SJCRH30 (cell line): ENCODE data around the gene GRAPL. TPM values are rescaled to one million over a fixed set of nuclear protein-coding genes. Genes with fewer than 3 reads are reported as not detected.
"Not testable (repeated sequence)": the region's sequence is repeated elsewhere in the genome, so short reads cannot be mapped to it uniquely, and the experiment has no call there.

Experiments
- DNase-seq, 2 experiments: peaks; one replicate each; pipeline ENCODE4 v3.0.0-alpha.2; 2015 to 2020
- H3K27ac ChIP-seq: fragments of 250-450 bp; sonication (Bioruptor Pico); 2 replicates; pipeline ENCODE4 v1.5.1; 2020; ENCODE audit warnings: mild to moderate bottlenecking, moderate library complexity
- H3K27me3 ChIP-seq: fragments of 250-450 bp; sonication (Bioruptor Pico); 2 replicates; pipeline ENCODE4 v1.5.1; 2020; ENCODE audit warnings: mild to moderate bottlenecking, moderate library complexity
- H3K36me3 ChIP-seq: fragments of 250-450 bp; sonication (Bioruptor Pico); 2 replicates; pipeline ENCODE4 v1.5.1; 2020; ENCODE audit warnings: mild to moderate bottlenecking, moderate library complexity
- H3K4me1 ChIP-seq: fragments of 250-450 bp; sonication (Bioruptor Pico); 2 replicates; pipeline ENCODE4 v1.5.1; 2020; ENCODE audit warnings: mild to moderate bottlenecking, moderate library complexity
- H3K4me3 ChIP-seq: fragments of 250-450 bp; sonication (Bioruptor Pico); 2 replicates; pipeline ENCODE4 v1.5.1; 2020; ENCODE audit warnings: mild to moderate bottlenecking, moderate library complexity
- H3K9me3 ChIP-seq: fragments of 250-450 bp; sonication (Bioruptor Pico); replicated peaks from 2 replicates; pipeline ENCODE4 v1.5.1; 2020; ENCODE audit warnings: mild to moderate bottlenecking, moderate library complexity
- total RNA-seq: library from RNA; depleted of rRNA; stranded (reverse); fragments of >200 nt; shearing (Covaris generic); gene quantifications from 2 replicates; pipeline ENCODE4 v1.2.3, GENCODE V29; 2014

GRAPL gene
- total RNA-seq, 1 experiment from 2014 or later, result 0.40 TPM

DNA sequence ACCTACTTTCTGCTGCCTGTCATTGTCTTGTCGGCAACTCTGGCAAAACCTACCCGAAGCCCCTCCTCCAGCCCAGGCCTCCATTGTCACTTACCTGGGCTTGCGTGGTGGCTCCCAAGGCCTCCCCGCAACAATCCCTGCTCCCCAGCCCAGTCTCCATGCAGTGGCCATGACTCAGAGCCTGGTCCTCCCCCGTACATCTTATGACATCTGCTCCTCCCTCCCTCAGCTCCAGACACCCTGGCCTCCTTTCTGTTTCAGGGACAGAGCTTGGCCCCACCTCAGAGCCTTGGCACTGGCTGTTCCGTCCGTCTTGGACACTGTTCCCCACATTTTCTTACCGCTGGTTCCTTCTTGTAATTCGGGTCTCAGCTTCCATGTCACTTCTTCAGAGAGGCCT, 2.1 kb downstream of the GRAPL start:
- H3K27ac ChIP-seq, H3K36me3 ChIP-seq, H3K27me3 ChIP-seq, H3K4me3 ChIP-seq, DNase-seq, H3K9me3 ChIP-seq, H3K4me1 ChIP-seq: not testable (repeated sequence)

DNA sequence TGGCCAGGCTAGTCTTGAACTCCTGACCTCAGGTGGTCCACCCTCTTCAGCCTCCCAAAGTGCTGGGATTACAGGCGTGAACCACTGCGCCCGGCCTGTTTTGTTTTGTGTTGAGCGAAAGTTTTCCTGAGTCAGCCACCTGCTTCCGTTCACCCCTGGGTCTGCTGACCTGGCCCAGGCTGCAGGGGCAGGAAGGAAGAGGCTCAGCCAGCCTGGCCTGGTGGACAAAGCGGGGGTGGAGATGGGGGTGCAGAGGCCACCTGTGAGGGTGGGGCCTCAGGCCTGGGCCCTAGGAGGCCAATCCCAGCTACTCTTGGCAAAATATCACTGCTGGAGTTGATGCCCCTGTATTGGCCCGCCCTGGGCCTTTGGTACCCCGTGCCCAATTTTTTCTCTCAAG, 3.7 kb downstream of the GRAPL start:
- not testable (repeated sequence) for DNase-seq, H3K27me3 ChIP-seq, H3K27ac ChIP-seq, H3K36me3 ChIP-seq, H3K9me3 ChIP-seq, H3K4me1 ChIP-seq, H3K4me3 ChIP-seq

DNA sequence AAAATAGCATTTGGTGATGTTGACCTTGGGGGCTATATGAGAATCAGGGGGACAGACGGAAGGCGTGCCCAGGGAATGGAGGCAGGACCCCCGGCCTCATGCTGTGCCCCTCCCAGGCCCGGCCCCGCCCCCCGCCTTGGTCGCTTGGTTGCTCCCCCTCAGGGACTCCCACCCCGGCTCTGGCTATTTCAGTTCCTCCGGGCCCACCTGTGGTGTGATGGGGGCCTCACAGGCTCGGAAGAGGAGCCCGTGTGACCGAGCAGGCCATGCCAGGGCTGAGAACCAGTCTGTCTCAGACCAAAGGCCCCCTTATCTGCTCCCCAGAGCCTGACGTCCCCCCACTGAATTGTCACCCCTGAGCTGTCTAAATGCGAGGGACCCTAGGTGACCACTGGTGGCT, 4.4 kb downstream of the GRAPL start:
- H3K27ac ChIP-seq, DNase-seq, H3K9me3 ChIP-seq, H3K36me3 ChIP-seq, H3K4me3 ChIP-seq, H3K4me1 ChIP-seq, H3K27me3 ChIP-seq: not testable (repeated sequence)

- H3K27me3 ChIP-seq, DNase-seq, H3K4me3 ChIP-seq, H3K36me3 ChIP-seq, H3K4me1 ChIP-seq, H3K9me3 ChIP-seq, H3K27ac ChIP-seq: not testable (repeated sequence)
Measured at GRCh38 chr17:19133793-19134192, 6.4 kb downstream of the GRAPL start.

DNA sequence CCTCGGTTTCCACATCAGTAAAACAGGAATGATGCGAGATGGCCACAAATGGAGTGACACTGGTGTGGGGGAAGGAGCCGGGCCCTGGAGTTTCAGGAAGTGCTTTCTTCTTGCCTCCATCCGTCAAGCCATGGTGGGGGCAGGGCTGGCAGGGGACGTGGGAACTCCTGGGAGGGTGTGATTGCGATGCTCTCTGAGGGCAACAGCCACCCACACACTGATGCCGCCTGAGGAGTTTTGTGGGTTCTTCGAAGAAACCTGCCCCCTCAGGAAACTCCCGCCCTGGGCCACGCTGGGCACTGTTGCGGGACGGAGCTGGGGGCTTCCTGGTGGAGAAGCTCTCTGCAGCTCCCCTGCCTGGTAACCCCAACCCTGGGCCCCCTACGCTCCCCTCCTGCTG, 8.0 kb downstream of the GRAPL start:
- H3K36me3 ChIP-seq, H3K4me3 ChIP-seq, DNase-seq, H3K4me1 ChIP-seq, H3K27me3 ChIP-seq, H3K9me3 ChIP-seq, H3K27ac ChIP-seq: not testable (repeated sequence)

DNA sequence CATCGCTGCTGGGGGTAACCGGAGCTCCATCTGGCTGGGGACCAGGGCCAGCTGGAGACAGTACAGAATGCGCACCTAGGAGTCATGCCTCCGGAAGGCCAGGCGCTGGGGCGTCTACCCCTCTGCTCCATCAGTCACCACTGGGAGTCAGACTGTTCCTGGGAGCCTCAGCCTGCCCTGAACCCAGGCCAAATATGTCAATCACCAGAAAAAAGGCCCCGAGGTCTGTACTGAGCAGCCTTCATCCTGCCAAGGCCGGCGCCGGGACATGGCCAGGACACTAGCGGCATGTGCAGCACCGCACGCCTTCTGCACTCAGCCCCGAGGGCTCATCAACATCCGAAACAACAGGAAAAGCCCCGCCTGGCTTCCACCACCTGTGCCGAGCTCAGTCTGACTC, 8.7 kb downstream of the GRAPL start:
- H3K27me3 ChIP-seq, H3K4me1 ChIP-seq, H3K4me3 ChIP-seq, H3K27ac ChIP-seq, DNase-seq, H3K36me3 ChIP-seq, H3K9me3 ChIP-seq: not testable (repeated sequence)

DNA sequence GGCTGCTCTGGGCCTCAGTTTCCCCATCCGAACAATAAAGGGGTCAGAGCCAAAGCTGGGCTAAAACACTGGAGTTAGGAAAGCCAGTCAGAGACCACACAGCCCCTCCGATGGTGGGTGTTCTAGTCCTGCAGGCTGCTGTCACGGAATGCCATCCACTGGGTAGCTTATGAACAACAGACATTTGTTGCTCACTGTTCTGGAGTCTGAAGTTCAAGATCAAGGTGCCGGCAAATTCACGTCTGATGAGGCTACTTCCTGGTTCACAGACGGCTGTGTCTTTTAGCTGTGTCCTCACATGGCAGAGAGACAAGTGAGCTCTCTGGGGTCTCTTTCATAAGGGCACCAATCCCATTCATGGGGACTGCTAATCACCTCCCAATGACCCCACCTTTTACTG, 9.2 kb downstream of the GRAPL start:
- DNase-seq, H3K36me3 ChIP-seq, H3K4me3 ChIP-seq, H3K27me3 ChIP-seq, H3K9me3 ChIP-seq, H3K4me1 ChIP-seq, H3K27ac ChIP-seq: not testable (repeated sequence)

GRCh38 chr17:19137959-19138358, 10.6 kb downstream of the GRAPL start:
- not testable (repeated sequence) for H3K4me1 ChIP-seq, H3K36me3 ChIP-seq, H3K9me3 ChIP-seq, H3K27me3 ChIP-seq, H3K27ac ChIP-seq, DNase-seq, H3K4me3 ChIP-seq

- not testable (repeated sequence) for H3K27ac ChIP-seq, H3K9me3 ChIP-seq, H3K27me3 ChIP-seq, H3K4me1 ChIP-seq, H3K36me3 ChIP-seq, H3K4me3 ChIP-seq
- peak in 1 of 2 experiments; percentile 15 for DNase-seq
Measured at GRCh38 chr17:19141366-19142155, 14.2 kb downstream of the GRAPL start.

GRCh38 chr17:19142419-19142818, 15.0 kb downstream of the GRAPL start:
- not testable (repeated sequence) for H3K27me3 ChIP-seq, H3K36me3 ChIP-seq, H3K27ac ChIP-seq, H3K9me3 ChIP-seq, H3K4me3 ChIP-seq, H3K4me1 ChIP-seq, DNase-seq

GRCh38 chr17:19143097-19143777, 15.8 kb downstream of the GRAPL start:
- not testable (repeated sequence) for H3K4me1 ChIP-seq, DNase-seq, H3K27ac ChIP-seq, H3K36me3 ChIP-seq, H3K27me3 ChIP-seq, H3K4me3 ChIP-seq, H3K9me3 ChIP-seq

GRCh38 chr17:19144373-19144772, 17.0 kb downstream of the GRAPL start:
- H3K9me3 ChIP-seq, DNase-seq, H3K27ac ChIP-seq, H3K27me3 ChIP-seq, H3K4me1 ChIP-seq, H3K36me3 ChIP-seq, H3K4me3 ChIP-seq: not testable (repeated sequence)

DNA sequence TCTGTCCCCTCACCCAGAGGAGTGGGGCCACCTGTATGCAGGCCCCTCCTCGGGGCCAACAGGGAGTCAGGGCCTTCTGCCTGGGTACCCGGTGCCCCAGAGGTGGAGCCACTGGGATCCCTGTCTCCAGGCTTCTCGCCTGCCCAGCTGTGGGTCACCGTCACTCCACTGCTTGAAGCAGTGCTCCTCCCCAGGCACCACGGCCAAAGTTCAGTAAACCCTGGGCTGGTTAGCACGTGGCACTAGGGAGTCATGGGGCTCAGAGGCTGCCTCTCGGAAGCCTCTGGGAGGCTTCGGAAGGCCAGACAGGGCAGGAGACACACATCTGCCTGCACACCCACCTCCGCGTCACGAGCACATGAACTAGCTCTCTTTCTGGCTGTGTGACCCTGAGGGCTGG, 18.1 kb downstream of the GRAPL start:
- H3K36me3 ChIP-seq, H3K27me3 ChIP-seq, DNase-seq, H3K9me3 ChIP-seq, H3K4me1 ChIP-seq, H3K27ac ChIP-seq, H3K4me3 ChIP-seq: not testable (repeated sequence)

DNA sequence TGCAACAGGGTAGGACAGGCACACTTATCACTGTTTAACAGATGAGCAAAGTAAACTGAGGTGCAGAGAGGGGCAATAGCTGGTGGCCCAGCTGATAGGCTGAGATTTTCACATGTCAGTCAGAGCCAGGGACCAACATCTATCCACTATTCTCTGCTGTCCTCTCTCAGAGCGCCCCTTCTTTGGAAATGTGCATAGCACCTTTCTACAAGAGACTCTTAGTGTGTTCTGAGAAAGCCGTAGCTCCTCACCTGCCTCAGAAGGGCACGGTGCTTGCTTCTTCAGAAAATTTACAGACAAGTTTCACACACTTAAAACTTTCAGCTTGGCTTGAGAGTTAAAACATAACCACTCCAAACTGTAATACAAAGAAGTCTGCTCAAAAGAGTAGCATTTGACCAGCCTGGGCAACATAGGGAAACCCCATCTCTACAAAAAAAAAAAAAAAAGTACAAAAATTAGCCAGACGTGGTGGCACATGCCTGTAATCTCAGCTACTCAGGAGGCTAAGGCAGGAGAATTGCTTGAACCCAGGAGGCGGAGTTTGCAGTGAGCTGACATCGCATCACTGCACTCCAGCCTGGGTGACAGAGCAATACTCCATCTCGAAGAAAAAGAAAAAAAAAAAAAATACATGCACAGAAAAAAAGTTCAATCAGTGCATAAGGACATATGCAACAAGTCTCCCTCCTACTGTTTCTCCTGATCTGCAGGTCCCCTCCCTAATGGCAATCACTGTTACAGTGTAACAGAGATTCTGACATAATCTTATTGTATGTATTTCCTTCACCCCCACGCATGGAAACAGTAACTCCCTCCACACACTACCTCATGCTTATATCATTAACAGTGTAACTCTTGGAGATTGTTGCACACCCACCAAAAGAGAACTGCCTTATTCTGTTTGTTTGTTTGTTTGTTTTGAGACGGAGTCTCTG, 23.6 kb downstream of the GRAPL start:
- H3K4me3 ChIP-seq, H3K27ac ChIP-seq, DNase-seq, H3K4me1 ChIP-seq, H3K27me3 ChIP-seq, H3K9me3 ChIP-seq, H3K36me3 ChIP-seq: not testable (repeated sequence)

DNA sequence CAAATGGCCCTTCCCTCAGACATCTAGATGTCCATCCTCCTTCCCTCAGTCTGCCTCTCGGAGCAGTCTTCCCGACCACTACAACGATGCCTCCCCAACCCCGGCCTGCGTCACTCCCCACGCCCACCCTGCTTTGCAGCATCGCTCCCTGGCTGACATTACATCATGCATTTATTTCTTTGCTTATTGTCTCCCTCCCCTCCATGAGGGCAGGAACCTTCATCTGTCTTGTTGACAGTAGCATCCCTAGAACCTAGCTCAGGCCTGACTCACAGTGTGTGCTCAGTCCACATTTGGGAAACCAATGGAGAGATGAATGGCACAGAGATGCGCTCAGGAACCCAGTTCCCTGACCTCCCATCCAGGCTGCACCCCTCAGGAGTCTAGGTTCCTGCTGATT, 30.2 kb downstream of the GRAPL start:
- not testable (repeated sequence) for H3K4me3 ChIP-seq, H3K27me3 ChIP-seq, H3K36me3 ChIP-seq, H3K9me3 ChIP-seq, H3K4me1 ChIP-seq, DNase-seq, H3K27ac ChIP-seq
